WTC11 (cell line): Measurements from ENCODE around the gene RTN4RL1. TPM values are rescaled to one million over a fixed set of nuclear protein-coding genes. Genes with fewer than 3 reads are reported as not detected.

Experiments
- ATAC-seq: fragments of 200-7000 bp; cut with Tn5 transposase; 2 replicates; pipeline ENCODE4 v1.10.0; 2021; ENCODE audit warnings: mild to moderate bottlenecking, moderate library complexity
- CTCF ChIA-PET: fragments of 300-600 bp; sonication (Branson Sonifier 250); formaldehyde crosslinking; loops from one replicate; lab custom pipeline; 2021; ENCODE audit warnings: antibody characterized with exemption; lab: Charles Lee
- POLR2A ChIA-PET: fragments of 350-600 bp; sonication (Branson Sonifier 250); formaldehyde crosslinking; loops from one replicate; lab custom pipeline; 2021; ENCODE audit warnings: antibody characterized with exemption; lab: Charles Lee
- DNase-seq: peaks from one replicate; pipeline ENCODE4 v3.0.0; 2021; ENCODE audit warnings: low spot score
- H3K27ac Mint-ChIP-seq: 2 replicates; pipeline ENCODE4 v1.8.0; 2021; ENCODE audit warnings: mixed read lengths
- H3K27me3 Mint-ChIP-seq: 2 replicates; pipeline ENCODE4 v1.8.0; 2021; ENCODE audit warnings: low read depth, mild to moderate bottlenecking, moderate library complexity, mixed read lengths
- H3K36me3 Mint-ChIP-seq: 2 replicates; pipeline ENCODE4 v1.8.0; 2021; ENCODE audit warnings: mixed read lengths
- H3K4me1 Mint-ChIP-seq: 2 replicates; pipeline ENCODE4 v1.8.0; 2022; ENCODE audit warnings: mixed read lengths
- H3K4me3 Mint-ChIP-seq: 2 replicates; pipeline ENCODE4 v1.8.0; 2021; ENCODE audit warnings: mild to moderate bottlenecking, moderate library complexity, mixed read lengths
- H3K9me3 Mint-ChIP-seq: 2 replicates; pipeline ENCODE4 v1.8.0; 2021; ENCODE audit warnings: mixed read lengths
- CBFB ChIP-seq: sonication (generic); formaldehyde crosslinking; IDR thresholded peaks from 2 replicates; pipeline ENCODE4 v1.8.1; 2022; ENCODE audit warnings: mild to moderate bottlenecking, low read depth, missing genetic modification reagents
- ETV6 ChIP-seq: sonication (generic); formaldehyde crosslinking; IDR thresholded peaks from 2 replicates; pipeline ENCODE4 v1.8.1; 2022; ENCODE audit warnings: mild to moderate bottlenecking, missing genetic modification reagents
- FOXK1 ChIP-seq: sonication (generic); formaldehyde crosslinking; IDR thresholded peaks from 2 replicates; pipeline ENCODE4 v1.8.0; 2022; ENCODE audit warnings: mild to moderate bottlenecking, moderate library complexity, missing genetic modification reagents
- FOXP4 ChIP-seq: sonication (generic); formaldehyde crosslinking; IDR thresholded peaks from 2 replicates; pipeline ENCODE4 v1.8.0; 2022; ENCODE audit warnings: mild to moderate bottlenecking, missing genetic modification reagents
- IRF1 ChIP-seq: sonication (generic); formaldehyde crosslinking; IDR thresholded peaks from 2 replicates; pipeline ENCODE4 v1.8.0; 2023; ENCODE audit warnings: missing genetic modification reagents
- JAZF1 ChIP-seq: fragments of 250-450 bp; sonication (Bioruptor Pico); IDR thresholded peaks from 2 replicates; pipeline ENCODE4 v1.9.0; 2021; ENCODE audit warnings: moderate library complexity, mild to moderate bottlenecking, inconsistent platforms
- NFE2L1 ChIP-seq: sonication (generic); formaldehyde crosslinking; IDR thresholded peaks from 2 replicates; pipeline ENCODE4 v1.8.1; 2023; ENCODE audit warnings: missing genetic modification reagents
- NR2C2 ChIP-seq: sonication (generic); formaldehyde crosslinking; IDR thresholded peaks from 2 replicates; pipeline ENCODE4 v1.8.0; 2022; ENCODE audit warnings: mild to moderate bottlenecking, missing genetic modification reagents
- PREB ChIP-seq: sonication (generic); formaldehyde crosslinking; IDR thresholded peaks from 2 replicates; pipeline ENCODE4 v1.8.1; 2022; ENCODE audit warnings: mild to moderate bottlenecking, missing genetic modification reagents, moderate library complexity, borderline replicate concordance
- RORB ChIP-seq: fragments of 250-450 bp; sonication (Bioruptor Pico); IDR thresholded peaks from 2 replicates; pipeline ENCODE4 v1.9.0; 2021; ENCODE audit warnings: mild to moderate bottlenecking
- SMAD3 ChIP-seq: sonication (generic); formaldehyde crosslinking; IDR thresholded peaks from 2 replicates; pipeline ENCODE4 v1.8.0; 2022; ENCODE audit warnings: missing genetic modification reagents, mild to moderate bottlenecking, borderline replicate concordance
- STAT6 ChIP-seq: sonication (generic); formaldehyde crosslinking; conservative IDR thresholded peaks from 2 replicates; pipeline ENCODE4 v1.8.1; 2023; ENCODE audit warnings: mild to moderate bottlenecking, low read depth, missing genetic modification reagents, moderate library complexity
- TEAD4 ChIP-seq: sonication (generic); formaldehyde crosslinking; IDR thresholded peaks from 2 replicates; pipeline ENCODE4 v1.8.0; 2022; ENCODE audit warnings: mild to moderate bottlenecking, missing genetic modification reagents
- USF2 ChIP-seq: sonication (generic); formaldehyde crosslinking; IDR thresholded peaks from 2 replicates; pipeline ENCODE4 v1.8.1; 2023; ENCODE audit warnings: mild to moderate bottlenecking, missing genetic modification reagents, moderate library complexity
- ZBTB21 ChIP-seq: sonication (generic); formaldehyde crosslinking; IDR thresholded peaks from 2 replicates; pipeline ENCODE4 v1.8.1; 2023; ENCODE audit warnings: mild to moderate bottlenecking, missing genetic modification reagents, borderline replicate concordance
- ZNF232 ChIP-seq: sonication (generic); formaldehyde crosslinking; IDR thresholded peaks from 2 replicates; pipeline ENCODE4 v1.8.0; 2022; ENCODE audit warnings: mild to moderate bottlenecking, missing genetic modification reagents
- ZNF317 ChIP-seq: sonication (generic); formaldehyde crosslinking; IDR thresholded peaks from 2 replicates; pipeline ENCODE4 v1.8.1; 2023; ENCODE audit warnings: low read depth, mild to moderate bottlenecking, moderate library complexity, missing genetic modification reagents, borderline replicate concordance
- ZNF425 ChIP-seq: fragments of 250-450 bp; sonication (Bioruptor Pico); conservative IDR thresholded peaks from 2 replicates; pipeline ENCODE4 v1.9.0; 2021; ENCODE audit warnings: mild to moderate bottlenecking
- ZNF512 ChIP-seq: sonication (generic); formaldehyde crosslinking; IDR thresholded peaks from 2 replicates; pipeline ENCODE4 v1.8.1; 2022; ENCODE audit warnings: missing genetic modification reagents, borderline replicate concordance
- ZNF671 ChIP-seq: fragments of 250-450 bp; sonication (Bioruptor Pico); IDR thresholded peaks from 2 replicates; pipeline ENCODE4 v1.8.0; 2021; ENCODE audit warnings: mild to moderate bottlenecking
- total RNA-seq: library from RNA; stranded (reverse); gene quantifications from 3 replicates; pipeline ENCODE4 v1.2.3, GENCODE V29; 2021

The RTN4RL1 gene
- total RNA-seq, 1 experiment from 2014 or later, result 0.72 TPM

GRCh38 chr17:1957037-1957436, 68.1 kb downstream of the RTN4RL1 start:
- DNase-seq (no peak), ATAC-seq (no peak)
- peaks cover 19% of the 10 kb centered on the region for H3K4me1 Mint-ChIP-seq
- H3K27me3 Mint-ChIP-seq, result peaks cover 67% of the 10 kb centered on the region
- H3K27ac Mint-ChIP-seq, result no peak overlapping the region
- ChIA-PET POLR2A (no interaction called here), CTCF (interaction anchor here (1.2 to 1.8 kb wide), 3 partner anchors 25 to 48 kb away, joined by 3 to 5 read pairs (median 4); no protein-coding TSS in a partner anchor)
- H3K9me3 Mint-ChIP-seq, result no peaks in the 10 kb centered on the region
- no peaks in the 10 kb centered on the region for H3K36me3 Mint-ChIP-seq
- no peak overlapping the region for H3K4me3 Mint-ChIP-seq
- TF ChIP-seq USF2 (CRISPR knock-in tag) (no peak), ZNF232 (CRISPR knock-in tag) (no peak), ZNF425 (CRISPR knock-in tag) (no peak), ZNF317 (CRISPR knock-in tag) (no peak), NR2C2 (CRISPR knock-in tag) (no peak), ETV6 (no peak), STAT6 (CRISPR knock-in tag) (no peak), NFE2L1 (no peak), PREB (CRISPR knock-in tag) (no peak), ZBTB21 (no peak), SMAD3 (CRISPR knock-in tag) (no peak), ZNF671 (CRISPR knock-in tag) (no peak), JAZF1 (CRISPR knock-in tag) (no peak), ZNF512 (CRISPR knock-in tag) (no peak), FOXP4 (CRISPR knock-in tag) (no peak), CBFB (no peak), TEAD4 (CRISPR knock-in tag) (no peak), IRF1 (no peak), RORB (CRISPR knock-in tag) (no peak), FOXK1 (CRISPR knock-in tag) (no peak)
